HepG2 (cell line): ENCODE results near the gene DDX10. TPM values are rescaled to one million over a fixed set of nuclear protein-coding genes. Genes with fewer than 3 reads are reported as not detected.

Experiments
- ATAC-seq: fragments of 200-7000 bp; cut with Tn5 transposase; 3 replicates; pipeline ENCODE4 v1.9.1; 2020; ENCODE audit warnings: mild to moderate bottlenecking, moderate library complexity
- BruUV-seq: library from RNA; stranded (reverse); fragments of 400-500 nt; replicated peaks from 2 replicates; lab custom pipeline; 2021; lab: Mats Ljungman, UMichigan
- CTCF ChIA-PET: fragments of 300-600 bp; formaldehyde crosslinking; extraction: SDS; loops from one replicate; lab custom pipeline; 2021; ENCODE audit warnings: low total read pairs, inconsistent platforms, low intra/inter-chr PET ratio; lab: Yijun Ruan, JAX
- POLR2A ChIA-PET: fragments of 350-600 bp; sonication (Branson Sonifier 250); formaldehyde crosslinking; loops from one replicate; lab custom pipeline; 2020; ENCODE audit warnings: antibody characterized with exemption, inconsistent platforms; lab: Yijun Ruan, JAX
- DNase-seq: peaks from one replicate; pipeline ENCODE4 v3.0.0-alpha.2; 2015; ENCODE audit warnings: low spot score
- FAIRE-seq: peaks from 3 replicates; lab custom pipeline; 2011; peaks lifted over from hg19 to GRCh38; lab: Jason Lieb, UNC
- H2AFZ ChIP-seq: one replicate; pipeline ENCODE4 v1.6.1; 2011; ENCODE audit warnings: low read length, inconsistent platforms
- H3K27ac ChIP-seq: fragments of 300-600 bp; 3 replicates; pipeline ENCODE4 v1.8.0; 2011; ENCODE audit warnings: mixed run types, mild to moderate bottlenecking, mixed read lengths, low read length, inconsistent platforms; ENCODE audit not compliant: insufficient read depth; ENCODE audit errors: extremely low read length
- H3K27me3 ChIP-seq, 2 experiments: fragments of 200-600 bp in 1 of 2; 2 replicates in 1 of 2; 3 replicates in 1 of 2; pipeline versions ENCODE4 v1.6.0 to v1.8.0; 2011; ENCODE audit warnings: low read length in 2 of 2, mild to moderate bottlenecking in 2 of 2, moderate library complexity in 2 of 2, inconsistent platforms in 1 of 2; ENCODE audit not compliant: insufficient read depth in 2 of 2, control insufficient read depth in 1 of 2
- H3K36me3 ChIP-seq, 2 experiments: fragments of 200-600 bp in 1 of 2; replicated peaks in 1 of 2; 2 replicates in 1 of 2; 3 replicates in 1 of 2; pipeline versions ENCODE4 v1.5.1 to v1.8.0; 2011; ENCODE audit warnings: low read length in 2 of 2, inconsistent platforms in 1 of 2; ENCODE audit not compliant: insufficient read depth in 2 of 2, control insufficient read depth in 1 of 2
- H3K4me1 ChIP-seq: 2 replicates; pipeline ENCODE4 v1.5.1; 2012; ENCODE audit warnings: low read length, inconsistent platforms; ENCODE audit not compliant: insufficient read depth
- H3K4me2 ChIP-seq: 2 replicates; pipeline ENCODE4 v1.6.0; 2011; ENCODE audit warnings: low read depth, low read length, inconsistent platforms
- H3K4me3 ChIP-seq, 3 experiments: fragments of 200-600 bp in 1 of 3; sonication (generic), shearing (Covaris generic) in 1 of 3; replicated peaks in 1 of 3; 2 replicates each; pipeline ENCODE4 v1.5.1; 2011 to 2016; ENCODE audit warnings: low read length in 3 of 3, inconsistent platforms in 2 of 3, low read depth in 2 of 3, mild to moderate bottlenecking in 2 of 3, control low read depth in 1 of 3, mixed read lengths in 1 of 3; ENCODE audit not compliant: insufficient read depth in 1 of 3
- H3K79me2 ChIP-seq: one replicate; pipeline ENCODE4 v1.6.1; 2011; ENCODE audit warnings: low read length, inconsistent platforms; ENCODE audit not compliant: insufficient read depth
- H3K9ac ChIP-seq: 2 replicates; pipeline ENCODE4 v1.6.0; 2011; ENCODE audit warnings: mild to moderate bottlenecking, low read depth, low read length, inconsistent platforms; ENCODE audit not compliant: insufficient read depth
- H3K9me3 ChIP-seq: 2 replicates; pipeline ENCODE4 v1.5.1; 2012; ENCODE audit warnings: mild to moderate bottlenecking, low read length
- H4K20me1 ChIP-seq: 2 replicates; pipeline ENCODE4 v1.6.0; 2011; ENCODE audit warnings: inconsistent platforms, mild to moderate bottlenecking, low read length, moderate library complexity; ENCODE audit not compliant: insufficient read depth
- AKAP8 ChIP-seq: sonication (generic); formaldehyde crosslinking; IDR thresholded peaks from 2 replicates; pipeline ENCODE4 v1.5.1; 2020; ENCODE audit warnings: mild to moderate bottlenecking, missing genetic modification reagents
- BRCA1 ChIP-seq: sonication (generic); formaldehyde crosslinking; IDR thresholded peaks from 2 replicates; pipeline ENCODE4 v1.4.0; 2020; ENCODE audit warnings: missing genetic modification reagents
- KLF15 ChIP-seq: sonication (generic); formaldehyde crosslinking; IDR thresholded peaks from 2 replicates; pipeline ENCODE4 v1.8.1; 2023; ENCODE audit warnings: borderline replicate concordance, mild to moderate bottlenecking, inconsistent platforms, missing genetic modification reagents, mixed read lengths
- MAFF ChIP-seq: IDR thresholded peaks from 2 replicates; pipeline ENCODE4 v1.6.1; 2011; ENCODE audit warnings: low read depth, low read length, improper control_type of control experiment
- MAFK ChIP-seq, 2 experiments: IDR thresholded peaks in 1 of 2; conservative IDR thresholded peaks in 1 of 2; 2 replicates each; pipeline ENCODE4 v1.6.1; 2011; ENCODE audit warnings: improper control_type of control experiment in 2 of 2, low read length in 2 of 2
- NKX3-1 ChIP-seq: sonication (generic); formaldehyde crosslinking; IDR thresholded peaks from 2 replicates; pipeline ENCODE4 v1.5.0; 2020; ENCODE audit warnings: missing genetic modification reagents
- PTBP1 ChIP-seq: fragments of 200-400 bp; formaldehyde crosslinking; IDR thresholded peaks from 2 replicates; pipeline ENCODE4 v1.6.1; 2018; ENCODE audit warnings: low read length, low read depth; ENCODE audit not compliant: poor library complexity, severe bottlenecking
- RARA ChIP-seq: IDR thresholded peaks from 2 replicates; pipeline ENCODE4 v1.6.1; 2016; ENCODE audit warnings: missing genetic modification reagents, missing compliant biosample characterization
- RNF2 ChIP-seq: fragments of 450-650 bp; conservative IDR thresholded peaks from 2 replicates; pipeline ENCODE4 v1.6.1; 2016; ENCODE audit warnings: low read depth
- WGBS: methylation state at CpG from one replicate; pipeline ENCODE4 v1.1.6; 2017; ENCODE audit warnings: low lambda C conversion rate; 5-methylcytosine and 5-hydroxymethylcytosine counted together
- in situ Hi-C: cut with HindIII; loops from 2 replicates; pipeline ENCODE4 v1.10.0; 2017; ENCODE audit warnings: low pct_unique_long_range_greater_than_20kb; ENCODE audit not compliant: extremely low pct_ligation_motif_present
- intact Hi-C: fragments of 100-400 bp; cut with micrococcal nuclease; formaldehyde crosslinking; loops from one replicate; pipeline ENCODE4 v1.10.0; 2022; ENCODE audit not compliant: unreplicated experiment
- polyA plus RNA-seq, 8 experiments: library from polyadenylated mRNA; depleted of rRNA in 3 of 8; stranded (reverse) in 7 of 8; unstranded in 1 of 8; fragments of >200 nt; fragmentation: Illumina TruSeq in 4 of 8; extraction: Trizol in 4 of 8; gene quantifications; 2 replicates each; pipeline versions ENCODE4 v1.2.1 to v1.2.3, GENCODE V29; 2011 to 2016; ENCODE audit warnings: low read depth in 4 of 8, missing spikeins in 1 of 8, mixed read lengths in 1 of 8; ENCODE audit not compliant: insufficient read depth in 1 of 8
- total RNA-seq, 5 experiments: library from RNA; depleted of rRNA; stranded (reverse); fragments of >200 nt; fragmentation: Illumina TruSeq; extraction: Trizol; gene quantifications; 2 replicates each; pipeline ENCODE4 v1.2.3, GENCODE V29; 2016; ENCODE audit warnings: low read depth in 1 of 5

The DDX10 gene
- total and polyA plus RNA-seq, 2 of the 13 experiments (the other 11 are each of a cell fraction or from before 2014, with no cell fraction given): 17.0 to 32.0 TPM

GRCh38 chr11:108938604-108939003 is 273.7 kb downstream of the DDX10 start:
- Histone ChIP-seq H3K4me2 (no peak overlapping the region), H3K9ac (no peak overlapping the region), H3K27ac (no peak overlapping the region), H3K36me3 (peaks cover 1 to 9% of the 10 kb centered on the region in 2 experiments; a peak in 3 of 5 replicates), H4K20me1 (no peaks in the 10 kb centered on the region), H3K9me3 (no peaks in the 10 kb centered on the region), H3K4me3 (no peak overlapping the region), H3K27me3 (no peaks in the 10 kb centered on the region), H2AFZ (no peak overlapping the region), H3K79me2 (no peaks in the 10 kb centered on the region), H3K4me1 (peaks cover 8% of the 10 kb centered on the region)
- BruUV-seq: no TSS peak
- ATAC-seq: no peak
- DNase-seq: no peak
- no peak for FAIRE-seq
- ChIA-PET CTCF (no interaction called here), POLR2A (no interaction called here)
- in situ Hi-C loops: no loop called here
- intact Hi-C loops: no loop called here
- TF ChIP-seq MAFF: peak; percentile 72
- TF ChIP-seq MAFK (conservative IDR thresholded peaks at IDR 0.05 in 1 of 2, IDR thresholded peaks at IDR 0.05 in 1 of 2; ENCODE audit: low read length in 2 of 2): peak; percentile 74 to 80
- TF ChIP-seq PTBP1: no peak
- WGBS: 92% methylated on average over 1 of the region's 1 CpG

DNA sequence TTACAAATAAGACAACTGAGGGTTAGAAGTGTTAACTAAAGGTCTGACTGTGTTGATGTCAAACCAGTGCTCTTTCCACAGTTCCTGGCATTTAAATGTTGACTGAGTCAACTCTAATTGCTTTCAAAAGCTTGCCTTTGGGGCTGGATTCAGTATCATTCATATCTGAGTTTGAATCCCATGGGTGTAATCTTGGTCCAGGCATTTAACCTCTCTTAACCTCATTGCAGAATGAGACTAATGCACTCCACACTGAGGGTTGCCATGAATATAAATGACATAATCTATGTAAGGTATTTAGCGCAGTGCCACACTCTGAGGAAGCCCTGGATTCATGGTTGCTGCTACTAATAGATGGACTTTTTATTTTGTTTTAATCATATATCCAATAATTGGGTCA is 274.3 kb downstream of the DDX10 start:
- no peak for ATAC-seq
- H3K27me3 ChIP-seq: no peaks in the 10 kb centered on the region
- CTCF ChIA-PET: no interaction called here
- H3K9me3 ChIP-seq: no peaks in the 10 kb centered on the region
- in situ Hi-C loops (no loop called here), intact Hi-C loops (no loop called here)
- no peak overlapping the region for H3K27ac ChIP-seq
- 100% methylated on average over 1 of the region's 1 CpG for WGBS
- no peak overlapping the region for H2AFZ ChIP-seq
- no peak overlapping the region for H3K4me3 ChIP-seq
- H3K4me2 ChIP-seq: no peak overlapping the region
- no peaks in the 10 kb centered on the region for H4K20me1 ChIP-seq
- H3K4me1 ChIP-seq: peaks cover 8% of the 10 kb centered on the region
- peaks cover 1 to 9% of the 10 kb centered on the region in 2 experiments; a peak in 3 of 5 replicates for H3K36me3 ChIP-seq
- no peak for DNase-seq
- H3K79me2 ChIP-seq: no peaks in the 10 kb centered on the region
- H3K9ac ChIP-seq: no peak overlapping the region
- no TSS peak for BruUV-seq
- TF ChIP-seq RNF2 (no peak), KLF15 (CRISPR knock-in tag) (no peak), AKAP8 (no peak), RARA (CRISPR knock-in tag) (no peak), BRCA1 (CRISPR knock-in tag) (no peak), NKX3-1 (CRISPR knock-in tag) (no peak)
- FAIRE-seq: no peak
- POLR2A ChIA-PET: no interaction called here
